GM19438 (cell line): ENCODE measurements around the gene AHRR.
"Not testable (repeated sequence)": the region's sequence is repeated elsewhere in the genome, so short reads cannot be mapped to it uniquely, and the experiment has no call there.

Experiments
- ATAC-seq: cut with Tn5 transposase; IDR thresholded peaks from one replicate; pipeline ENCODE4 v1.9.1; 2021; ENCODE audit warnings: low read depth; ENCODE audit not compliant: unreplicated experiment

The AHRR gene

DNA sequence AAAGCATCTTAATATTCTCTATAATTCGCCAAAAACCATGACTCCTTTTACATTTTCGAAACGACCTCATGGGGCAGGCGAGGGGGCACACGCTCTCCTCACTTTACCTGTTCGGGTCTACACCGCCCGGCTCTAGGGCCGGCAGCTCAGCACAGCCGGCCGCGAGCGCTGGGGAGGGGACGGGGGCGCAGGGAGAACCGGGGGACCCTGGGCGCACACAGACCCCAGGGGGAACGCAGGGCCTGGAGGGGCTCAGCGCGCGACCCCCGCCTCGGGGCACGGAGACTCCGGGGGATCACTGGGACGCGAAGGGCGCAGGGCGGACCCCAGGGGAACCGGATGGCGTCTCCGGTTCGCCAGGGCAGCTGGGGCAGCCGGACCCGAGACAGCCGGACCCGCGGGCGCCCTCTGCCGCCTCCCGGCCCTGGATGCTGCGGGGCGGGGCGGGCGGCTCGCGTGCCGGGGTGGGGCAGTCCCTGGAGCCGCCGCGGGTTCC, at the start of gene AHRR:
Gene AHRR, plus strand, starts transcription at position 485 of the 496 bp plus-strand sequence. CDS start 22,189 bp downstream, outside the sequence.
- ATAC-seq = peak; percentile 49

GRCh38 chr5:271828-272167, 49.7 kb upstream of the AHRR start:
- not testable (repeated sequence) for ATAC-seq

DNA sequence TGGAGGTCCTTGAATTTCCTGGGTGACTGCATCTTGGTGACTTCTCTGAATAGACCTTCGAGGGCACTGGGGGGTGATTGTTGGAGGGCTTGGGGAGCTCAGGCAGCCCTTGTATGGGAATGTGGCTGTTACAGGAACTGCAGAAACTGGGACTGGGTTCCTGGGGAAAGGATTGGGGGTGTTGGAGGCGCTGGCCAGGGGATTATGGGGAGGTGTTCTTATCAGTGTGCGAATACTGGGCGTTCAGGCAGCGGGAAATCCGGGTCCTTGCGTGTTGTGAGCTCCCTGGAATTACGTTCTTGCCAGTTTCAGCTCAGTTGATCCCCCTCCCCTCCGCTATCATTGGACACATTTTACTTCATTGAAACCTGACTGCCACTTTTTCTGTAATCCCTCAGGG, 48.4 kb upstream of the AHRR start:
- ATAC-seq = not testable (repeated sequence)

DNA sequence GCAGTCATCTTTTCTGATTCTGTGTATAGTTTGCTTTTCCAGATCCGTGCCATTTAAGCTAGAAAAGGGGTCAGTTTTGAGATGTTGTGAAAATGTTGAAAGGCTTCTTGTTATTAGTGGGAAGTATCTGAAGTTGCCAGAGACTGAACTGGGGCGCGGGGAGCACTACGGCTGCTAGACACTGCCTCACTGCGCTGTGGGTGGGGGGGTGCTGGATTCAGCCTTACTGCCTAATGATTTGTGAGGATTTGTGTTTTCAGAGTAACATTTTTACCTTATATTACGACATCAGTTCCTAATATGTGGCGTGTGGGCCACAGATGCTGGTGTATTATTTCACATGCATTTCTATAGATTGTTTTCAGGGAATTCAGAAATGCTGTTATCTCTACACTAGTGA, 48.0 kb upstream of the AHRR start:
- ATAC-seq = not testable (repeated sequence)

- not testable (repeated sequence) for ATAC-seq
Measured at GRCh38 chr5:274346-274745, 47.2 kb upstream of the AHRR start.

DNA sequence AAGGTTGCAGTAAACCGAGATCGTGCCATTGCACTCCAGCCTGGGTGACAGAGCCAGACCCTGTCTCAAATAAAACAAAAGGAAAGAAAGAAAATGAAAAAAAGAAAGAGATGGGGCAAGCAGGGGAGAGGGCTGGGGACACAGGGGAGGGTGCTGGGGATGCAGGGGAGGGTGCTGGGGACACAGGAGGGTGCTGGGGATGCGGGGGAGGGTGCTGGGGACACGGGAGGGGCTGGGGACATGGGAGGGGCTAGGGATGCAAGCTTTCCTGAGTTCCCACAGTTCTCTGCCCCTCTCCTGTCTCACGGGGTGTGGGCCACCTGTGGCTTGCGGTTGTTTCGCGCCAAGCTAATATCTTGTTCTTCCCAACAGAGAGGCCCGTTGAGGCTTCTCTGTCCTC, 42.9 kb upstream of the AHRR start:
- ATAC-seq = no peak

- ATAC-seq = not testable (repeated sequence)
Measured at GRCh38 chr5:279051-279665, 42.4 kb upstream of the AHRR start.

- ATAC-seq = no peak
Measured at GRCh38 chr5:285991-286557, 35.4 kb upstream of the AHRR start.

- ATAC-seq = not testable (repeated sequence)
Measured at GRCh38 chr5:290200-290599, 31.3 kb upstream of the AHRR start.

GRCh38 chr5:291345-291744, 30.2 kb upstream of the AHRR start:
- ATAC-seq = not testable (repeated sequence)

GRCh38 chr5:294788-295187, 26.7 kb upstream of the AHRR start:
- ATAC-seq = not testable (repeated sequence)

- ATAC-seq = not testable (repeated sequence)
Measured at GRCh38 chr5:296207-296606, 25.3 kb upstream of the AHRR start.

- not testable (repeated sequence) for ATAC-seq
Measured at GRCh38 chr5:296954-297353, 24.6 kb upstream of the AHRR start.

GRCh38 chr5:297448-297847, 24.1 kb upstream of the AHRR start:
- ATAC-seq = not testable (repeated sequence)

DNA sequence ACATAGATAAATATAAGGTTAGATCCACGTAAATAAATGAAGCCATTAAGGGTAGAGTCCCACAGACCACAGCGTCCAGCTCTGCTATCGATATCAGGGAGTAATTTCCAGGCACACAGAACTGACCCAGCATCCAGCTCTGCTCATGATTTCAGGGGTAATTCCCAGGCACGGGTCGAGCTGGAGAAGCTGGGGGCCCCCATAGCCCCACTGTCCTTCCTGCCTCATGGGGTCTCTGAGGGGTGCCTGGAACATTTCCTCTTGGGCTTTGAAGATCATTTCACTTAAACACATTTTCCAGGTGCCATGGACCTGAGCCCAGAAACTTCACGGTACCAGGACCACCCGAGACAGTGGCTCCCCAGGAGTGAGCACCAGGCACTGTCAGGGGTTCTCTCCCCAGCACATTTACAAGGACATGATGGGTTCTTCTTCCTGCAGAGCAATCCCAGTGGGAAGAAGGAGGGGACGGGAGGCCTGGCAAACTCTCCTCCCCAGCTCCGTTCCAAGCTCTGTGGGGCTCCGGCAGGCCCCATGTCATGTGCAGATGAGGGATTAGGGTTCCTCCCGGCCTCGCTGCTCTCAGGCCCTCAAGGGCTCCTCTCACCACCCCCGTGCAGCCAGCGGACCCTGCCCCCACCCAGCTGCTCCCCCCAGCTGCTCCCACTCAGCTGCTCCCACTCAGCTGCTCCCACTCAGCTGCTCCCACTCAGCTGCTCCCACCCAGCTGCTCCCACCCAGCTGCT, 23.4 kb upstream of the AHRR start:
- not testable (repeated sequence) for ATAC-seq

DNA sequence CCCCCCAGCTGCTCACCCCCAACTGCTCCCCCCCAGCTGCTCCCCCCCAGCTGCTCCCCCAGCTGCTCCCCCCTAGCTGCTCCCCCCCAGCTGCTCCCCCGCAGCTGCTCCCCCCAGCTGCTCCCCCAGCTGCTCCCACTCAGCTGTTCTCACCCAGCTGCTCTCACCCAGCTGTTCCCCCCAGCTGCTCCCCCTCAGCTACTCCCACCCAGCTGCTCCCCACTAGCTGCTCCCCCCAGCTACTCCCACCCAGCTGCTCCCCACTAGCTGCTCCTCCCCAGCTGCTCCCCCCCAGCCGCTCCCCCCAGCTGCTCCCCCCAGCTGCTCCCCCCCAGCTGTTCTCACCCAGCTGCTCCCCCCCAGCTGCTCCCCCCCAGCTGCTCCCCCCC, 22.8 kb upstream of the AHRR start:
- ATAC-seq = no peak

DNA sequence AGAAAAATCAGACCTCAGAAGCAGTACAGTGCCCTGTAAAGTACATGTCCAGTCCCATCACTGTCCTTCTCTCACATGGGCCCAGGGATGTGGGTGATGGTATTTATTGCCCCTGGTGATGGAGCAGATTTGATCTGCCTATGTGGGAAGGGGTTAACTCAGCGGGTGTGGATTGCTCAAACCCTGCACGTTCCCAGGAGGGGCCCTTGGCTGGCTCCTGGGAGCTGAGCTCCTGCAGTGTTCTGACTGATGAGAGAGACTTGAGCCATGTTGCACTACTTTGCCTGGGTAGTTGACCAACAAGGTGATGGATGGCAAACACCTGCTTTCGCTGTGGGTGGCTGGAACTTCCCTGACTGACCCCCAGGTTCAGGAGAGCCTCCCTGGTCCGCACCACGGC, 21.6 kb upstream of the AHRR start:
- not testable (repeated sequence) for ATAC-seq

- not testable (repeated sequence) for ATAC-seq
Measured at GRCh38 chr5:300691-301435, 20.7 kb upstream of the AHRR start.

GRCh38 chr5:302416-302815, 19.1 kb upstream of the AHRR start:
- ATAC-seq = not testable (repeated sequence)

DNA sequence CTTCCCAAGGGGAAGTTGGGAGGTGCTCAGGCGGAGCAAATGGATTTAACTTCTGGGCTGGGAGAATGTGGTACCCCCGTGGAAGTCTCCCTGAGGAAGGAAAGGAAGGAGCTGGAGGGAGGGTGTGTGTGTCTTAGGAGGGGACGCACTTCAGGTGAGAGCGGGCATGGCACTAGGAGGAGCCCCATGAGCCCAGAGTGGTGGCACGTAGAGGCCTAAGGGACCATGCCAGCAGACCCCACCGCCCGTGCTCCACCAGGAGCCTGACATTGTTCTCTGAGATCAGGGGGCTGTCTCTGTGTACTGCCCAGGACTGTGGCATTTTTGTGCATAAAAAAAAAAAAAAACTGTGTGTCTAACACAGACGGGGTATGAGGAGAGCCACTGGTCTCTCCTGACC, 18.5 kb upstream of the AHRR start:
- ATAC-seq = no peak

DNA sequence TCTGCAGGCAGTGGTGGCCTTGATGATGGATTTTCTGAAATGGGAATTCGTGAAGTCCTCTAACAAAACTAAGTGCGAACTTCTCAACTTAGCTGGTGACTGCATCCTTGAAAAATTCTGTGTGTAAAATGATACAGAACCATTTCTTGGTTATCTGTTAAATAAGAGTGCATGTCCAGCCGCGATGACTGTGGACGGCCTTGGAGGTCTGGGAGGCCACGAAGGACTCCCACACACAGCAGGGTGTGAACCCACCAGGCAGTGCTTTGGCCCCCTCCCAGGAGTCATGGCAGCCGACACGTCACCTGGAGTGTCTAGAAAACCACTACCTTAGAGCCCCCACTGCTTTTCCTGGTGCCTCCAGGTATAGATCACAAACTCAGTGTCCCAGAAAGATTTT, 17.8 kb upstream of the AHRR start:
- not testable (repeated sequence) for ATAC-seq
